HG03097 (cell line): Measurements from ENCODE around the gene UCHL3.

Source experiments
- ATAC-seq: cut with Tn5 transposase; IDR thresholded peaks from one replicate; pipeline ENCODE4 v1.9.1; 2021; ENCODE audit not compliant: unreplicated experiment, low FRiP score

Gene UCHL3

DNA sequence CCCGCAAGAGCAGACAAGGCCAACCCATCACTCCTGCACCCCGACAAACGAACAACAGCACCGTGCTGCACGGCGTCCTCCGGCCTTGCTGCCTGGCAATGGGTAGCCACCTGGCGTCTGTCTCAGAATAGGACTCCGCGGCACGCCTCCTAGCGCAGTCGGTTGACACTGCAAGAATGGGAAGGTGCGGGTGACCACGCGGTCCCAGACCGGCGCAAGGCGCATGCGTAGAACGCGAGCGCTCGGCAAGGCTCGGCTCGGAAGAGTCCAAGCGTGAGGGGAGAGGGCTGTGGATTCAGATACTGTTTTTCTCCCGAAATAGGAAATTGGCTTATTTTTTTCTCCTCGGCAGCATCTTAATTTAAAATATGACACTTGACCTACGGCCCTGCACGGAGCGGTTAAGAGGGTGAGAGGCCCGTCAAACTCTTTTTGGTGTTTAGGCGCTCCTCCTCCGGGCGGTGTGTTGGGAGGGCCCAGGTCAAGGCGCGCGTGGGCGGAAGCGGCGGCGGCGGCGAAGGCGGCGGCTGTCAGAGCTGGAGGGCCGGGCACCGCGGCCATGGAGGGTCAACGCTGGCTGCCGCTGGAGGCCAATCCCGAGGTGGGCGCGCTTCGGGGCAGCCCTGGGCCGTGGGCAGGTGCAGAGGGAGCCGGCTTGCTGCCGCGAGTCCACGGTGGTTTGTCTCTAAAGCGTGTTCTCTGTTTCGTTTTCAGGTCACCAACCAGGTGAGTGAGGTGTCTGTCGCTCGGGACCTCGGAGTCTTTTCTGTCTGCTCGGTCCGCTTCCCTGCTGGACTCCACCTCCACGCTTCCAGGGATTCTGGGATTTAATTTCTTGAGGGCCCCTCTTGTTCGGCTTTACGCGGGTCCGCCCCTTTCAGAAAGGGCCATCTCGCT is at the start of gene UCHL3:
TSS of gene UCHL3 (plus strand) at position 530 of the 897 bp plus-strand sequence. CDS start at position 560, 30 bp downstream.
- ATAC-seq = peak; percentile 94

DNA sequence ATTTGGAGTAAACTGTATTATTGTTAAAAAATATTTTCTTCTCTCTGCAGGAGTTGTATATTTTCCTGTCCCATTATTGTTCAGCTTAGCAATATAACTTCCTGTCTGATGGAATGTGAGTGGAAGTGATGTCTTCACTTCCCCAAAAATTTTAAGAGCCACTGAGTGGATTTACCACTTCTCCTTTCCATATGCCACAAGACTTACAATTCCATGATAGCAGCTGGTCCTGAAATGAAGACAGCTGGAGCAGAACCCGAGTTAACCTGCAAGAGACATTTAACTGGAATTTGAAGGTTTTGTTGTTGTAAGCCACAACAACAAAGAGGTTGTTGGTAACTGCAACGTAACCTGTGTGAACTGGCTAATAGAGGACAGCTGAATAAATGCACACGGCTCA is 44.3 kb upstream of the UCHL3 start:
- no peak for ATAC-seq

DNA sequence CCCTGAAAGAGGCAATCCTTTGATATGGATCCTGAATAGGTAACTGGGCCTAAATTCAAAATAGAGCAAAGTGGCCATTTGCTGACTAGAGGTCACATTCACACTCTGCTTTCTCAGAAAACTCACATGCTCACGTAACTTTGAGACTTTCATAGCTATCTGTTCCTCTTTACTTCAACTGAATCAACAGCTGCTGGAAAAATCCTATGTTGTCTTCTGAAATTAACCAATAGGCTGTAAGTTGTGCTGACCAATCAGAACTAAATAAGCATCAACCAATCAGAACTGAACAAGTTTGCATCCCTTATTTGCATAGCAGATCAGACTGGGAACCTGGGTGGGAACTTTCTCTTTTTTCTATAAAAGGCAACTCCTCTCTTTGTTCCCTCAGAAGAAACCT is 43.6 kb upstream of the UCHL3 start:
- no peak for ATAC-seq

DNA sequence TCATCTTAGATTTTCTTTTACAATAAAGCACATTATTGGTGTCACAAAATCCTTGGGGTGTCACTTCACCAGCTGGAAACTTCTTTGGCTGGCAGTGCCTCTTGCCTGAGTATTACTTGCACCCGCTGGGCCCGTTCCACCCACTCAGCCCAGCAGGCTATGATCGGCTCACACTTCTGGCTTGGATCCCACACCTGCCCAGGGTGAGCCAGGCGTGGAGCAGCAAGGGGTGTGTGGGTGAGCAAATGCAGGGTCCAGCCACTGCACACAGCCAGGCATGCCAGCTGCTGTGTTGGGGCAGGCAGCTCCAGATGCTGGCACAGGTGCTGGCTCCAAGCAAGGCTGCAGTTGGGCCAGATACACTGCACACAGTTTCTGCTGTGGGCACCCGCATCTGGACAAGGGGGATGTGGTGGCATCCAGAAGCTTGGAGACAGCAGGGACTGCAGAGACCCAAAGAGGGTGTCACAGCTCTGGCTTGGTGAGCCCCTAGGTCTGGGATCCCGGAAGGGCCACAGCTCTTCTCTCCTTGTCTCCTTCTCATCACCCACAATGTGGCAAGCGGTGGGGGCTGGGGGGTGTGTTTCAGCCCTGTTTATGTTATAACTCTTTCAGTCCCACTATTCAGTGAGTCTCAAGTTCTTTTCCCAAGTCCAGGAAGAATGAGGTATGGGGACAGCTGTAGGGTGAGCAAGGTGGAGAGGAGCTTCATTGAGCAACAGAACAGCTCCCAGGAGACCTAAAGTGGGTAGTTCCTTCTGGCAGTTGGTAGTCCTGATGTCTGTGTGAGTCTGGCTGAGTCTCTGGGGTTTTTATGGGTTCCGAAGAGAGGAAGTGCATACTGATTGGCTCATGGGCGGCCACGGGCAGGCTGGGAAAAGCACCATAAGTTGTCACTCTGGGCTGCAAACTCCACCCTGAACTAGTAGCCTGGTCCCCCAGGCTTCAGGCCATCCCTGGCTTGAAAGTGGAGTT is 42.3 kb upstream of the UCHL3 start:
- no peak for ATAC-seq

DNA sequence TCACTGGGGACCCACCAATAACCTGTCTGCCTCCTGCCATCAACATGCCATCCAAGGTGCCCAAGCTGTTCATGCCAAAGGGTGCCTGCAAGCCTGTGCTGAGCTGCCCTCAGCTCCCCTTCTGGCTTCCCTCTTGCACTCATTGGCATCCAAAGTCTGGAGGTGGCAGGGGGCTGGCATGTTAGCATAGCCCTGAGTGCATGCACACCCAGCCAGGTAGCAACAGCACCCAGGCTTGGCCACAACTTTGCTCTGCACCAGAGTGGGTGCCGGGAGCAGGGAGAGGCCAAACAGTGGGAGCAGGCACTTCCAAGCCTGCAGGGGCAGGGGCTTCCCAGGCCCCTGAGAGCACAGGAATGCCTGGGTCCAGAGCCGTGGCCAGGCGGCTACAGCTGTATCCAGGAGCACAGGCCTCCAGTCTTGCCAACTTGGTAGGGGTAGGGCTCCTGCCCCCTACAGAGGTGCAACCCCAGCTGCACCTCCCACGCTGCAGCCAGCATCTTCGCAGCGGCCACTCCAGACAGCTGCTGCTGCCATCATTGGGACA is 41.5 kb upstream of the UCHL3 start:
- ATAC-seq = no peak

DNA sequence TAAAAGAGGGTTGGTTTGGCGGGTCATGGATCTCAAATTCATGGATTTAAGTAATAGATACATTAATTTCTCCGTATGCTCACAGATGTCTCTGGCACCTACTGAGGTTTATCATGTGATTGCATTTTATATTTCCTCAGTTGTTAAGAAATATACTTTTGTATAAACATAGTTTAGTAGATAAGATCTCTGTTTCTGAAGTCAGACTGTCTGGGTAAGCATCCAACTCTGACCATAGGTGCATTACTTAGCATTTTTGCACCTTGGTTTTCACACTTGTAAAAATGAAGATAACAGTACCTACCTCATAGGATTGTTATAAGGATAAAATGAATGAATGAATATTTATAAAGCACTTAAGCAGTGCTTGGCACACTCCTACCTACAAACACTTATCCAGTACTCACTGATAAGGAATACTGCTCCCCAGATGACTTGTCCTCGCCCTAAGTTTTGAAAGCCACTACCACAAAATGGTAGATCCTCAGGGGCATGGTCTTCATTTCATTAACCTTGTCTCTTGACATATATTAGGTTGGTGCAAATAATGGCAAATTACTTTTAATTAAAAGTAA is 38.5 kb upstream of the UCHL3 start:
- ATAC-seq = no peak

DNA sequence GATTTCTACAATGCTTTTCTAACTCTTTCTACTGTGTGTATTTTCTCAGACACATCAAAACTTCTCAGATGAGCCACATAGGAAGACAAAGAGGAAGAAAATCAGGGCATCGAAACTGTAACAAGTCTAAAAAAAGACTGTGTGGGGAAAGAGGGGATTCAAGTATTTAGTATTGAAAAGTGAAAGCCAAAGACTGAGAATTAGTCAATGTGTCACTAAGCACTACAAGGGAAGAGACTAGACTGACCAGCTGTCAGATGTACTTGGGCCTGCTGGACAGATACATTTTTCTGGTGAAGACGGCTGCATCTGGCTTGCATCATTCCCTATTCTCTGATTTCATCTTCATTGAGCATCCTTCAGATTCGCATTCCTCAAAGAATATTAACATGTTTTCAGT is 37.3 kb upstream of the UCHL3 start:
- peak; percentile 94 for ATAC-seq

DNA sequence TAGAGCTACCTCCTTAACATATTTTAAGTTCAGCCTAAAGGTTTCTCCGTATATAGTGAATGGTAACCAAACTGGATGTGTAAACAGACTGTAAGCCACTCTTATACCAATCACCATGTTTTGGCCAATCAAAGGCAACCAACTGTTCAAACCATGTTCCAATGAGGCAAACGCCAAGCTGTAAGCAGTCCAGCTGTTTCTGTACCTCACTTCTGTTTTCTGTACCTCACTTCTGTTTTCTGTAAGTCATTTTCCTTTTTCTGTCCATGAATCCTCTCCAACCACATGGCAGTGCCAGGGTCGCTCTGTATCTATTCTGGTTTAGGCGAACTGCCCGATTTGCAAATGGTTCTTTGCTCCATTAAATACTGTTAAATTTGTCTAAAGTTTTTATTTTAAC is 36.3 kb upstream of the UCHL3 start:
- ATAC-seq = no peak

DNA sequence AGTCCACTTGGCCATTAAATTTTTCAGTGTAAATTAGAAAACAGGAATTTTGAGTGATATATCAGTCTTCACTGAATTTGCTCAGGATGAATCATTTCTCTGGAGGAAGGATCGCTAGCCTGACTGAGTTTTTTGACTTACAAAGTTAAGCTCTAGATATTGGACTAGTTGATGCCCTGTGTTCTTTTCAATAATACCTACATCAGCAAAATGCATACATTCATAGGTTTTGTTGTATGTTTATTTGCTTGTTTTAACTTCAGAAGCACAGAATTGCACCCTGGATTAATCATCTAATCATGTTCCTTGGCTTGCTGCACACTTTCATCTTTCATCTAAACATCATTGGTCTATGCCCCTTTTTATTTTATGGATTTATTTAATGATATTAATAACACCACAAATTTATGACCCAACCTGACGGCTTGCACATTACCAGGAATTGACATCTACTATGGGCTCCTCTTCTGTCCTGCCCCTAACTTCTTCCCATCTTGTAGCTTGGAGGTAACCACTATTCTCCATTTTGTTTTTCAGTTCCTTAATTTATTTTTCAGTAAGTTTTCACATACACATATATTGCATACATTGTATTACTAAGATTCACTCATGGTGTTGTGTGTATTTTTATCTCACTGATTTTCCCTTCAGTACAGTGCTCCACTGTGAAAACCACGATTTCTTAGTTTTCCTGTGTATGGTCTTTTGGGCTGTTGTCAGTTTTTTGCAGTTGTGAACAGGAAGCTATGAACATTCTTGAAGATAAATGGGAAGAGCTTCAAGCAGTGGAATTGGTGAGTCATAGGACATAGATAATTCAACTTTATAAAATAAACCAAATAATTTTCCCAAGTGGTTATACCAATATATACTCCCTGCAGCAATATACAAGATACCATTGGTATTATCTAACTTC is 35.3 kb upstream of the UCHL3 start:
- no peak for ATAC-seq

DNA sequence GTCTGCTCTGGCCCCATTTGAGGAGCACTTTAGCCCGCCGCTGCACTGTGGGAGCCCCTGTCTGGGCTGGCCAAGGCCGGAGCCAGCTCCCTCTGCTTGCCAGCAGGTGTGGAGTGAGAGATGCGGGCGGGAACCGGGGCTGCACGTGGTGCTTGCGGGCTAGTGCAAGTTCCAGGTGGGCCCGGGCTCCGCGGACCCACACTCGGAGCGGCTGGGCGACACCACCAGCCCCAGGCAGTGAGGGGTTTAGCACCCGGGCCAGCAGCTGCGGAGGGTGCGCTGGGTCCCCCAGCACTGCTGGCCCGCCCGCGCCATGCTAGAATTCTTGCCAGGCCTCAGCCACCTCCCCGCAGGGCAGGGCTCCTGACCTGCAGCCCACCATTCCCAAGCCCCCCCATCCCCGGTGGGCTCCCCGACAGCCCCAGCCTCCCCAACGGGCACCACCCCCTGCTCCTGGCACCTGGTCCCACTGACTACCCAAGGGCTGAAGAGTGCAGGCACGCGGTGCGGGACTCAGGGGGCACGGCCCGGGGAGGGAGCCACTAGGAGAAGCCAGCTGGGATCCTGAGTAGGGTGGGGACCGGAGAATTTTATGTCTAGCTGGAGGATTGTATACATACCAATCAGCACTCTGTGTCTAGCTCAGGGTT is 31.0 kb upstream of the UCHL3 start:
- no peak for ATAC-seq

DNA sequence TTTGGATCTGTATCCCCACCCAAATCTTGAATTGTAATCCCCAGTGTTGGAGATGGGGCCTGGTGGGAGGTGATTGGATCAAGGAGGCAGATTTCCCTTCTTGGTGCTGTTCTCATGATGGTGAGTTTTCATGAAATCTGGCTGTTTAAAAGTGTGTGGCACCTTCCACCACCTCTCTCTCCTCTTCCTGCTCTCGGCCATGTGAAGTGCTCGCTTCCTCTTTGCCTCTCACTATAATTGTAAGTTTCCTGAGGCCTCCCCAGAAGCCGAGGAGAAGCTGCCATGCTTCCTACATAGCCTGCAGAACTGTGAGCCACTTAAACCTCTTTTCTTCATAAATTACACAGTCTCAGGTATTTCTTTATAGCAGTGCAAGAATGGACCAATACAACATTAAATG is 27.6 kb upstream of the UCHL3 start:
- ATAC-seq = no peak

DNA sequence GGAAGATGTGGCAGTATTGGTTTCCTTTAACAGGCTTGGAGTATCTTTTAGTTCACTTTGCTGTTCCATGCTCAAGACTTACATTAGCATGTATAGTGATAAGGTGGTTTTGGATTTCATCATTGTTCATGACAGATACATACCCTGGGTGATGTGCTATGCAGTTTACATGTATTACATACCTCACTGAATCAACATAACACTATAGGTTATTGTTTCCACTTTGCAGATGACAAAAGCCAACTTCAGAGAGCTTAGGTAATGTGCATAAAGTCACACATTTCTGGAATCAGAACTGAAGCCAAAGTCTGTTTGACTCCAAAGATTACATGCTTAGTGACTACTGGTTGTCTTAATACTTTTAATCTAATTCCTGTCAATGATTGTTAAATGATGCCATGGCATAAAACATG is 19.0 kb upstream of the UCHL3 start:
- no peak for ATAC-seq

DNA sequence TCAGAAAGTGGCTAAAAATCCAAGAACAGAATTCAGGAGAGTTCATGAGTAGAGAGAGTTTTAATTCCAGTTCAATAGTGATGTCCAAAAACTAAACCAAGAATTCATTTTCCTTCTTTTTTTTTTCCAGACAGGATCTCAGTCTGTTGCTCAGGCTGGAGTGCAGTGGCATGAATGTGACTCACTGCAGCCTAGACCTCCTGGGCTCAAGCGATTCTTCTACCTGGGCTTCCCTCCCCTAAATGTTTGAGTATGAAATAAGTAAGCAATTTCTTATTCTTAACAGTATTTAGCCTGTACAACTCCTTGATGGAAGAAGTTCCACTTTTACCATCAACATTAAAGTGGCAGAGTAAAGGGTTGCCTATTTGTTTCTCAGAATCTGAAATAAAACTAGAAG is 15.7 kb upstream of the UCHL3 start:
- no peak for ATAC-seq

DNA sequence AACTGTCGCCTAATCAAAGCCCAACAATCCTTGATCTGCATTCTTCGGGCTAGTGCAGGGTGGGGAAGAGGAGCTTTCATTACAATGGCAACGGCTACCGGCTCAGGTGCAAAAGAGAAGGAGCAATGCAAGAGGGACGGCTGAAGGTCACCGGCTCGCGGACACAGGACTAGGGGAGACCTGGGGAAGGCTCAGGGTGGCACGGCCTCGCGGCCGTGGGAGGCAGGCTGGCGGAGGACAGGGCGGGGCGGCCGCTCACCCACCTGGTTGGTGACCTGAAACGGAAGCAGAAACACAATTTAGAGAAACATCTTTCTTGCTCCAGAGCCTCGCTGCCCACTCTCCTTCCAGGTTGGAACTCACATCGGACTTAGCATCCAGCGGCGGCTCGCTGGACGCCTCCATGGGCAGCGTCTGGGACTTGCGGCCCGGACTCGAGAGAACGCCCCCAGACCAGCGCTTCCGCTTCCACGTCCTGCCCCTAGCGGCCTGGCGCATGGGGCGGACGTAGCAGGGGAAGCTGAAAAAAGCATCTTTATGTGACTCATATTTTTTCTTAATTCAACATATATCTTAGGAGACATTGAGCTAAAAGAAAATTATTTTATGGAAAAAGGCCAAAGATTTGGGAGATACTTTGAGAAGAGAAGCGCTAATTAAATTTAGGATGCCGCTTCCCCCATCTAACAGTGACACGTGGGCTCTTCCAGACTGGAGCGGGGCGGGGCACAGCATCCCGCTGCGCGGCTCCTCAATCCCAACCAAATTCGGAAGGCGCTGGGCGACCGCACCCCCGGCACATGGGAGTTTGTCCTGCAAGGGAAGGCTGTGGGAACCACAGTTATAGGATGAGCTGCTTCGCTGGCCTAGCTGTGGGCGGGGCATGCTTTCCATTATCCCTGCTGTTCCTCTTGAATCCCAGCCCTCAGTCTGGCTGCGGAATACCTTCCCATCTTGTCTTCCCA is 11.9 kb upstream of the UCHL3 start, which contains the start of gene COMMD6:
TSS of gene COMMD6 (minus strand) at position 441 of the 965 bp plus-strand sequence. CDS start at position 405, 36 bp downstream.
- peak; percentile 97 for ATAC-seq

DNA sequence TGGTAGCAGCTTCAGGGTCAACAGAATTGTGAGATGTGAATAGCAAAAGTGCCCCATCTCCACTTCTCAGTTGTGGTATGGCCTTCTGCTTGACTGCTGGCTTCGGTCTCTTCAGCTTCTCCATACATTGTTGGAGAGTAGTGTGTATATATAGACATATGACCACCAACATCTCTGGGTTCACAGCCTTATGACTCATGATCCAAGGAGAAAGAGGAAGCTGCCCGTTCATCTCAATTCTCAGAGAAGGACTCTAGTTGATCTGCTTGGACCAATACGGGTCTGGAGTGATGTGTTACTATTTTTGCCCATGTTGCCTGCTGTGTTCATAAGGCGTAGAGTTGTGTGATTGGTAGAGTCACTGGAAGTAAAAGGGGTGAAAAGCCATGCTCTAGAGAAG is 8.3 kb upstream of the UCHL3 start:
- ATAC-seq = no peak

DNA sequence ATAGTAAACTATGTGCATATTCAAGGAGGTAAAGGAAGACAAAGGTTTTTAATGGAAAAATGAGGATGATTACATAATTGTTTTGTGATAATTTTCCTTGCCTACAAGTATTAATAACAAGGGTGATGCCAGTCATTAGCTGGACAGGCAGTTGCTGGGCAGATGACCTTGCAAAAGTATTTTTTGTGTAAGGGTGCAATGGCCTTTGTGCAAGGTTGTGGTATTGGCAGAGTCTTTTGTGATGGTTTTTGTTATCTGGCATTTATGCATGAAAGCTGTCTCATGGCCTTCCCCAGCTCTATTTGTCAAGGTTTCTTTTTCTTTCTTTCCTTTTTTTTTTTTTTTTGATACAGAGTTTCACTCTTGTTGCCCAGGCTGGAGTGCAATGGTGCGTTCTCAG is 7.6 kb upstream of the UCHL3 start:
- no peak for ATAC-seq

DNA sequence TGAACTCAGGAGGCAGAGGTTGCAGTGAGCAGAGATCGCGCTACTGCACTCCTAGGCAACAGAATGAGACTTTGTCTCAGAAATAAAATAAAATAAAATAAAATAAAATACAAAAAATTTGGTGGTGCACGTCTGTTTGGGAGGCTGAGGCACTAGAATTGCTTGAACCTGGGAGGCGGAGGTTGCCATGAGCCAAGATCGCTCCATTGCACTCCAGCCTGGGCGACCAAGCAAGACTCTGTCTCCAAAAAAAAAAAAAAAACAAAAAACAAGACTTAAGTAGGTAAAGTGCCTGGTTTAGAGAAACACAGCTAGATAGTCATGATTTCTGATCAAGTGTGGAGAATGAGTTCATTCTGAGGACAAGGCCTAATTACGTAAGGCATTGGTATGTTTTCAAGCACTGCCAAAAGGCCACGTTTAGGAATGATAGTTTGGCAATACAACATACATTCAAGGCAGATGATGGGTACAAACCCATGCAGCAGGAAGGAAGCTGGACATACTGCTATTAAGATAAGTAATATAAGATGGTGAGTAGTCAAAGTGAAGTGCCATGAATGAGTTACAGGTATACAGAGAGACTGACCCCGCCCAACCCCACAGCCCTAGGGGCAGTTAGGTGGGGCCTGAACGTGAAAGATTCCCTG is 4.8 kb upstream of the UCHL3 start:
- ATAC-seq = no peak
